ENCODE measurements around the gene ANO7. TPM values are rescaled to one million over a fixed set of nuclear protein-coding genes. Genes with fewer than 3 reads are reported as not detected.
A peak's percentile ranks its signal among the peaks of the same experiment; 100 is the strongest.

ANO7 gene
- total RNA-seq, 4 donors from 2014 or later = 0.10 to 0.62 (median 0.24) TPM

- ATAC-seq (peak; percentile 88 to 90), DNase-seq (peak; percentile 80 to 81)
- peaks cover 42 to 43% of the 10 kb centered on the region in 2 donors for H3K4me1 ChIP-seq
- H3K4me3 ChIP-seq = peak overlapping the region; percentile 67 to 93 (median 73)
- H3K9me3 ChIP-seq = no peaks in the 10 kb centered on the region
- peak overlapping the region; percentile 83 to 97 (median 92) for H3K27ac ChIP-seq
- peaks cover 0 to 7% of the 10 kb centered on the region in 2 donors for H3K36me3 ChIP-seq
- intact Hi-C loops (cut with DNase I; ENCODE audit: low total_unique reads) = loop anchor here (2.0 to 5.0 kb wide), 7 partner anchors 43 to 340 kb away; partner anchors contain the start of genes FARP2, HDLBP, MTERF4 and SEPTIN2
- in situ Hi-C loops (cut with MboI; ENCODE audit: low sequenced_read_pairs in 4 of 4) = no loop called here
- peak in 1 of 2 donors; percentile 46 for TF ChIP-seq POLR2A (IDR thresholded peaks at IDR 0.05)
- no peak for TF ChIP-seq CTCF (IDR thresholded peaks at IDR 0.05 in 4 of 5, conservative IDR thresholded peaks at IDR 0.05 in 1 of 5)
- no peaks in the 10 kb centered on the region for H3K27me3 ChIP-seq
These were observed 83.3 kb downstream of the ANO7 start for GRCh38 chr2:241271706-241272302.

- H3K27ac ChIP-seq = peak overlapping the region; percentile 83 to 97 (median 92)
- H3K4me3 ChIP-seq = peak overlapping the region; percentile 67 to 93 (median 73)
- intact Hi-C loops (cut with DNase I; ENCODE audit: low total_unique reads) = loop anchor here (2.0 to 5.0 kb wide), 7 partner anchors 42 to 340 kb away; partner anchors contain the start of genes FARP2, HDLBP, MTERF4 and SEPTIN2
- peaks cover 42 to 43% of the 10 kb centered on the region in 2 donors for H3K4me1 ChIP-seq
- no peaks in the 10 kb centered on the region for H3K27me3 ChIP-seq
- peak; percentile 19 to 47 for DNase-seq
- H3K9me3 ChIP-seq = no peaks in the 10 kb centered on the region
- peak; percentile 45 to 57 for ATAC-seq
- in situ Hi-C loops (cut with MboI; ENCODE audit: low sequenced_read_pairs in 4 of 4) = no loop called here
- no peak for TF ChIP-seq CTCF (IDR thresholded peaks at IDR 0.05 in 4 of 5, conservative IDR thresholded peaks at IDR 0.05 in 1 of 5)
- peak; percentile 34 to 51 for TF ChIP-seq POLR2A (IDR thresholded peaks at IDR 0.05)
- peaks cover 0 to 7% of the 10 kb centered on the region in 2 donors for H3K36me3 ChIP-seq
These were observed 84.1 kb downstream of the ANO7 start for GRCh38 chr2:241272303-241273209.

GRCh38 chr2:241273210-241274020 lies 84.9 kb downstream of the ANO7 start:
- peak overlapping the region; percentile 83 to 97 (median 92) for H3K27ac ChIP-seq
- no peaks in the 10 kb centered on the region for H3K36me3 ChIP-seq
- H3K4me3 ChIP-seq = peak overlapping the region; percentile 67 to 93 (median 73)
- in situ Hi-C loops (cut with MboI; ENCODE audit: low sequenced_read_pairs in 4 of 4) = no loop called here
- intact Hi-C loops (cut with DNase I; ENCODE audit: low total_unique reads) = loop anchor here (2.0 to 5.0 kb wide), 7 partner anchors 41 to 339 kb away; partner anchors contain the start of genes FARP2, HDLBP, MTERF4 and SEPTIN2
- TF ChIP-seq CTCF (IDR thresholded peaks at IDR 0.05 in 4 of 5, conservative IDR thresholded peaks at IDR 0.05 in 1 of 5) (no peak), POLR2A (IDR thresholded peaks at IDR 0.05) (no peak)
- no peaks in the 10 kb centered on the region for H3K27me3 ChIP-seq
- ATAC-seq = no peak
- H3K9me3 ChIP-seq = no peaks in the 10 kb centered on the region
- DNase-seq = no peak
- H3K4me1 ChIP-seq = peaks cover 41% of the 10 kb centered on the region in 2 donors

DNA sequence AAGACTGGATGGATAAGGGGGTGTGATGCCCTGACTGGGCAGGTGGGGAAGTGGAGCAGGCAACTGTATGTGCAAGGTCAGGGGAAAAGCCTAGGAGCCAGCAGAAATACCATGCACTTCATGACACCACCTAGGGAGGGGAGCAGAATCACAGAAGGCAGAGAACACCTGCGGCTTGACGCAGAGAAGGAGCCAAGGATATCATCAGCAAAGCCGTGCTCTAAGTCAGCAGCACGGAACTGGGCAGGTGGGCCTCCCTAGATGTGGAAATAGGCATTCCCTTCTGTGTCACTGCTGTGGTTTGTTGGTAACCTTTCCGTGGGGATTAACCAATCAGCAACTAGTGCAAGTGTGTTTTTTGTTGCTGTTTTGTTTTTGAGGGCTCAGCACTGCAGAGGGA lies 85.7 kb downstream of the ANO7 start:
- no peak overlapping the region for H3K27ac ChIP-seq
- in situ Hi-C loops (cut with MboI; ENCODE audit: low sequenced_read_pairs in 4 of 4) (no loop called here), intact Hi-C loops (cut with DNase I; ENCODE audit: low total_unique reads) (loop anchor here (5.0 kb wide), 5 partner anchors 57 to 338 kb away; partner anchors contain the start of genes MTERF4 and STK25)
- no peaks in the 10 kb centered on the region for H3K36me3 ChIP-seq
- ATAC-seq (no peak), DNase-seq (no peak)
- peaks cover 34% of the 10 kb centered on the region in 2 donors for H3K4me1 ChIP-seq
- H3K4me3 ChIP-seq = no peak overlapping the region
- no peaks in the 10 kb centered on the region for H3K9me3 ChIP-seq
- TF ChIP-seq POLR2A (IDR thresholded peaks at IDR 0.05) (no peak), CTCF (IDR thresholded peaks at IDR 0.05 in 4 of 5, conservative IDR thresholded peaks at IDR 0.05 in 1 of 5) (no peak)
- H3K27me3 ChIP-seq = no peaks in the 10 kb centered on the region

All from gastrocnemius medialis (tissue), 4 donors.